ENCODE measurements around the gene CCNA2. TPM values are rescaled to one million over a fixed set of nuclear protein-coding genes. Genes with fewer than 3 reads are reported as not detected.

Gene CCNA2
- total and polyA plus RNA-seq, 9 of the 15 experiments (the other 6 are each of a cell fraction or from before 2014, with no cell fraction given), result 37.1 to 197 (median 154) TPM

DNA sequence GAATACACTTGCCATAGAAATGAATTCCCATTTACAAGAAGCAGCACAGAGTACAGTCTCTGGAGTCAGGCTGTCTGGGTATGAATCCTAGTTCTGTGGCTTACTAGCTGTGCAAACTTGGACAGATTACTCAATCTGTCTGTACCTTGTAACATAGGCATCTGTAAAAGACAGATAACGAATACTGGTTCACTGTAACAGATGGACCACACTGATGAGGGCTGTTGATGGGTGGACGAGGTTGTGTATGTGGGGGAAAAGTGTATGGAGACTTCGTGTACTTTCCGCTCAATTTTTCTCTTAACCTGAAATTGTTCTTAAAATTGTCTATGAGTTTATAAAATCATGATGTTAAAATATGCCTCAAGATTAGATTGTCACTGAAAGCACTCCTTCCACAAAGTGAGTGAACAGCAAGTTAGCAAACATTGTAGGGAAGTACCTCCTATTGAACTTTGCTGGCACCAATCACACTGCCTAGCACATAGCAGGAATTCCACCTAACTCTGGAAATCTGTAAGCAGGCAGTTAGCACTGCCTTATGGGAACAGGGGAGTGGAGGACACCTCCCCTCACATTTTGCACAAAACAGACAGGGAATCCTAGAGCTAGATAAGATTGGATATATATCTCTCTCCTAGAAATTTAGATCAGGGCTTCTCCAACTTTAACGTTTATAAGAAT lies 29.0 kb downstream of the CCNA2 start (continued):
- TF ChIP-seq, protein P1, sequence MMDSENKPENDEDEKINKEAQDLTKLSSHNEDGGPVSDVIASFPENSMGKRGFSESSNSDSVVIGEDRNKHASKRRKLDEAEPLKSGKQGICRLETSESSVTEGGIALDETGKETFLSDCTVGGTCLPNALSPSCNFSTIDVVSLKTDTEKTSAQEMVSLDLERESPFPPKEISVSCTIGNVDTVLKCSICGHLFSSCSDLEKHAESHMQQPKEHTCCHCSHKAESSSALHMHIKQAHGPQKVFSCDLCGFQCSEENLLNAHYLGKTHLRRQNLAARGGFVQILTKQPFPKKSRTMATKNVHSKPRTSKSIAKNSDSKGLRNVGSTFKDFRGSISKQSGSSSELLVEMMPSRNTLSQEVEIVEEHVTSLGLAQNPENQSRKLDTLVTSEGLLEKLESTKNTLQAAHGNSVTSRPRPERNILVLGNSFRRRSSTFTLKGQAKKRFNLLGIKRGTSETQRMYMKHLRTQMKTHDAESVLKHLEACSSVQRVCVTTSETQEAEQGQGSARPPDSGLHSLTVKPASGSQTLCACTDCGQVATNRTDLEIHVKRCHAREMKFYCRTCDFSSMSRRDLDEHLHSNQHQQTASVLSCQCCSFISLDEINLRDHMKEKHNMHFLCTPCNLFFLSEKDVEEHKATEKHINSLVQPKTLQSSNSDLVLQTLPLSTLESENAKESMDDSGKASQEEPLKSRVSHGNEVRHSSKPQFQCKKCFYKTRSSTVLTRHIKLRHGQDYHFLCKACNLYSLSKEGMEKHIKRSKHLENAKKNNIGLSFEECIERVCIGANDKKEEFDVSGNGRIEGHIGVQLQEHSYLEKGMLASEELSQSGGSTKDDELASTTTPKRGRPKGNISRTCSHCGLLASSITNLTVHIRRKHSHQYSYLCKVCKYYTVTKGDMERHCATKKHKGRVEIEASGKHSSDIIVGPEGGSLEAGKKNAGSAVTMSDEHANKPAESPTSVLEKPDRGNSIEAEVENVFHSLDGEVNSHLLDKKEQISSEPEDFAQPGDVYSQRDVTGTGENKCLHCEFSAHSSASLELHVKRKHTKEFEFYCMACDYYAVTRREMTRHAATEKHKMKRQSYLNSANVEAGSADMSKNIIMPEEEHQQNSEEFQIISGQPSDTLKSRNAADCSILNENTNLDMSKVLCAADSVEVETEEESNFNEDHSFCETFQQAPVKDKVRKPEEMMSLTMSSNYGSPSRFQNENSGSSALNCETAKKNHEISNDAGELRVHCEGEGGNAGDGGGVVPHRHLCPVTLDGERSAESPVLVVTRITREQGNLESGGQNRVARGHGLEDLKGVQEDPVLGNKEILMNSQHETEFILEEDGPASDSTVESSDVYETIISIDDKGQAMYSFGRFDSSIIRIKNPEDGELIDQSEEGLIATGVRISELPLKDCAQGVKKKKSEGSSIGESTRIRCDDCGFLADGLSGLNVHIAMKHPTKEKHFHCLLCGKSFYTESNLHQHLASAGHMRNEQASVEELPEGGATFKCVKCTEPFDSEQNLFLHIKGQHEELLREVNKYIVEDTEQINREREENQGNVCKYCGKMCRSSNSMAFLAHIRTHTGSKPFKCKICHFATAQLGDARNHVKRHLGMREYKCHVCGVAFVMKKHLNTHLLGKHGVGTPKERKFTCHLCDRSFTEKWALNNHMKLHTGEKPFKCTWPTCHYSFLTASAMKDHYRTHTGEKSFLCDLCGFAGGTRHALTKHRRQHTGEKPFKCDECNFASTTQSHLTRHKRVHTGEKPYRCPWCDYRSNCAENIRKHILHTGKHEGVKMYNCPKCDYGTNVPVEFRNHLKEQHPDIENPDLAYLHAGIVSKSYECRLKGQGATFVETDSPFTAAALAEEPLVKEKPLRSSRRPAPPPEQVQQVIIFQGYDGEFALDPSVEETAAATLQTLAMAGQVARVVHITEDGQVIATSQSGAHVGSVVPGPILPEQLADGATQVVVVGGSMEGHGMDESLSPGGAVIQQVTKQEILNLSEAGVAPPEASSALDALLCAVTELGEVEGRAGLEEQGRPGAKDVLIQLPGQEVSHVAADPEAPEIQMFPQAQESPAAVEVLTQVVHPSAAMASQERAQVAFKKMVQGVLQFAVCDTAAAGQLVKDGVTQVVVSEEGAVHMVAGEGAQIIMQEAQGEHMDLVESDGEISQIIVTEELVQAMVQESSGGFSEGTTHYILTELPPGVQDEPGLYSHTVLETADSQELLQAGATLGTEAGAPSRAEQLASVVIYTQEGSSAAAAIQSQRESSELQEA (IDR thresholded peaks at IDR 0.05; ENCODE audit: low read depth), result no peak
- TF ChIP-seq ZNF175 (CRISPR knock-in tag; IDR thresholded peaks at IDR 0.05; ENCODE audit: low read depth) (peak; percentile 89), ZZZ3 (IDR thresholded peaks at IDR 0.05) (no peak), MTA3 (IDR thresholded peaks at IDR 0.05; ENCODE audit: borderline replicate concordance) (peak; percentile 62; the same call in 1 of the 2 replicates), MBD2 (IDR thresholded peaks at IDR 0.05; ENCODE audit: borderline replicate concordance, low read depth) (peak; percentile 59; the same call in 1 of the 2 replicates), ZBTB7A (IDR thresholded peaks at IDR 0.05; ENCODE audit: borderline replicate concordance, control insufficient read depth, low read depth, low read length) (no peak), OTX1 (CRISPR knock-in tag; IDR thresholded peaks at IDR 0.05) (no peak), GTF2A2 (tag; IDR thresholded peaks at IDR 0.05) (no peak), CCNT2 (IDR thresholded peaks at IDR 0.05; ENCODE audit: borderline replicate concordance, extremely low read depth, insufficient read length, low read depth, low read length) (peak; percentile 62), ZNF311 (CRISPR knock-in tag; IDR thresholded peaks at IDR 0.05) (no peak), SMAD3 (CRISPR knock-in tag; conservative IDR thresholded peaks at IDR 0.05) (0 out of 2 replicates have a peak, but pooled peaks have one; percentile 28), ZNF507 (tag; conservative IDR thresholded peaks at IDR 0.05) (no peak), TAF1 (IDR thresholded peaks at IDR 0.05; ENCODE audit: control insufficient read depth, extremely low read depth, insufficient read depth, low read length, severe bottlenecking) (peak; percentile 25), PYGO2 (tag; IDR thresholded peaks at IDR 0.05) (no peak), ZNF408 (CRISPR knock-in tag; IDR thresholded peaks at IDR 0.05; ENCODE audit: low read depth) (no peak), NFE2 (IDR thresholded peaks at IDR 0.05; ENCODE audit: low read depth) (peak; percentile 38; the same call in 1 of the 2 replicates), TOE1 (IDR thresholded peaks at IDR 0.05; ENCODE audit: borderline replicate concordance) (0 out of 2 replicates have a peak, but pooled peaks have one; percentile 32), TOE1 (CRISPR knock-in tag; IDR thresholded peaks at IDR 0.05; ENCODE audit: borderline replicate concordance, low read depth) (no peak), U2AF1 (optimal IDR thresholded peaks at IDR 0.05; ENCODE audit: low read depth, low read length) (no peak), NELFE (IDR thresholded peaks at IDR 0.05; ENCODE audit: insufficient read depth, insufficient read length) (no peak), LEF1 (IDR thresholded peaks at IDR 0.05) (peak; percentile 89)

All from K562 (cell line).